LNCAP (cell line): ENCODE data around the gene UCHL3.

Experiments
- TF ChIP-seq, protein P1 (sequence below): fragments of 450-650 bp; IDR thresholded peaks from 2 replicates; pipeline ENCODE4 v1.5.1; 2017; ENCODE audit warnings: mild to moderate bottlenecking

The UCHL3 gene

DNA sequence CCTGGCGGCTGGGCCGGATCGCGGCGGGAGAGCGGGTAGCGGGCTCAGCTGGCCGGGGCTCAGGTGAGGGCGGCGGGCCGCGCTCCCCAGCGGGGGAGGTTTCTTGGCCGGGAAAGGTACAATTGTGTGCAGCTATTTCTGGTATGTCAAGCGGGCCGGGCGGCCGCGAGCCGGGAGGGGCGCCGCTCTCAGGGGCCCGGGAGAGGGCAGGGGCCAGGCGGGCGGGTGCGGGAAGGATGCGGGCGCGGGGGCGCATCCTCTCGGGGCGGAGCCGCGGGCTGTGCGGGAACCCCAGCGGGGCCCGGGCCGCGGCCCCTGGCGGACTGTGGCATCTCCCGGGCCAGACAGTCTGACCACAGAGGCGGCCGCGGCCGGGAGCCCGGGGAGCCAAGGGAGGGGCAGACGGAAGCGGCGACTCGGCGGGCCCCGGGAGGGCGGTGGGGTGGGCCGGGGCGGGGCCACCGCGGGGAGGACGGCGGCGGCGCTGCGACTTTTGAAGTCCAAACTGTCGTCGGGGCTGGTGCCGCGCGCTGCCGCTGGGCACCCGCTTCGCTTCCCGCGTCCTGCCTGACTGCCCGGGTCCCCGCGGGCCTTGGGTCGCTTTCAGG is 86.3 kb downstream of the UCHL3 start, which contains the start of gene LMO7:
Gene LMO7 (plus strand): TSS at position 503 of the 608 bp plus-strand sequence. CDS start 328 bp downstream, outside the sequence.
- TF ChIP-seq, protein P1, sequence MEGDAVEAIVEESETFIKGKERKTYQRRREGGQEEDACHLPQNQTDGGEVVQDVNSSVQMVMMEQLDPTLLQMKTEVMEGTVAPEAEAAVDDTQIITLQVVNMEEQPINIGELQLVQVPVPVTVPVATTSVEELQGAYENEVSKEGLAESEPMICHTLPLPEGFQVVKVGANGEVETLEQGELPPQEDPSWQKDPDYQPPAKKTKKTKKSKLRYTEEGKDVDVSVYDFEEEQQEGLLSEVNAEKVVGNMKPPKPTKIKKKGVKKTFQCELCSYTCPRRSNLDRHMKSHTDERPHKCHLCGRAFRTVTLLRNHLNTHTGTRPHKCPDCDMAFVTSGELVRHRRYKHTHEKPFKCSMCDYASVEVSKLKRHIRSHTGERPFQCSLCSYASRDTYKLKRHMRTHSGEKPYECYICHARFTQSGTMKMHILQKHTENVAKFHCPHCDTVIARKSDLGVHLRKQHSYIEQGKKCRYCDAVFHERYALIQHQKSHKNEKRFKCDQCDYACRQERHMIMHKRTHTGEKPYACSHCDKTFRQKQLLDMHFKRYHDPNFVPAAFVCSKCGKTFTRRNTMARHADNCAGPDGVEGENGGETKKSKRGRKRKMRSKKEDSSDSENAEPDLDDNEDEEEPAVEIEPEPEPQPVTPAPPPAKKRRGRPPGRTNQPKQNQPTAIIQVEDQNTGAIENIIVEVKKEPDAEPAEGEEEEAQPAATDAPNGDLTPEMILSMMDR = no peak

DNA sequence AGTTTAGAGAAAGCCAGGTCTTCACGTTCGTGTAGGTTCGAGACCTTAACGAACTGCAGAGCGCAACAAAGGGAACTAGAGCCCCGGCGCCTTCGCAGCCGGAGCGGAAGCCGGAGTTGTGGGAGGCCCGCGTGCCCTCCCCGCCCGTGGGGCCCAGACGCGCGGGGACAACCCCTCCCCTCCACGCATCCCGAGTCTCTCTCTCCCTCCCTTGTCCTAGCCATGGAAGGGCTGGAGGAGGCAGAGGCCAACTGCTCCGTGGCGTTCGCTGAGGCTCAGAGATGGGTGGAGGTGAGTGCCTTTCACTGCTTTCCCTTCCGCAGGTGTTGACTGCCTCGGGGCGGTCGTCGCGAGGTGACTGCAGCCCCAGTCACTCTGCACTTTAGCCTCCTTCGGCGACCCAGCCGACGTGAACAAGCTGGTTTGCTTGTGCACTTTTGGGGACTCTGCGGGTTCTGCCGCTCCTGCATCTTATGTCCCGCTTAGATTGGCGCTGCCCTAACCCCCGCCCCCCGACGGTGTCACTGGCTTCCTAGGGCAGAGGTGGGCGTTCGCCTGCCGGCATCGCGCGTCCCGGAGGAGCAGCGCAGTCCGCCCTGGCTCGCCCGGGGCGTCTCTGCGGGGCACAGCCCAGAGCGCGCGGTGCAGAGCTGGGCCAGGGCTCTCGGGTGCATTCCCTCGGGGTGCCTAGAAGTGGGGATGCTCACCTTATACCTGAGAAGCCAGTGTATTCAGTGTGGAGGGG is 87.0 kb downstream of the UCHL3 start:
- TF ChIP-seq, protein P1 = no peak

DNA sequence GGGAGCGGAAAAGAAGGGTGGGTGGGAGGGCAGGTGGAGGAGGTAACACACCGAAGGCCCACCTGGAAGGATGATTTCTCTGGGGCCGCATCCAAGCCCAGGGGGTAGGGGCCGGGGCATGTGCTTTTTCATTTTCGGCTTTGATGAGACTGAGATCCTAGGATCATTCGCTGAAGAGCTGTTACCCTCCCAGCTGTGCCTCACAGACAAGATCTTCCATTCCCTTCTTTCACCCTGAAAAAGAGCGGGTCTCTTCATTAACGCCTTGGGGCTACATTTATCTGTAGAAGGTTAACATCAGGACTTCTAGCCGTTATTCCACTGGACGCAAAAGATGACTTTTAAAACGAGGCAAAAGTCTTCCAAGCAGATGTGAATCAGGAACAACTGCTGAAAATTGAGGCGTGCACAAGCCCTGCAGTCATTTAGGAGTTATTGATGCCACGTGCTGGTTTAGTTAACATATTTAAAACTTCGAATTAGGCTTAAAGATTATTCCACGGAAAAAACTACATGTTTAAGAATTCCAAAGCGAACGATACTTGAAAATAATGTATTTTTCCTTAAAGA is 87.7 kb downstream of the UCHL3 start:
- TF ChIP-seq, protein P1 = no peak

DNA sequence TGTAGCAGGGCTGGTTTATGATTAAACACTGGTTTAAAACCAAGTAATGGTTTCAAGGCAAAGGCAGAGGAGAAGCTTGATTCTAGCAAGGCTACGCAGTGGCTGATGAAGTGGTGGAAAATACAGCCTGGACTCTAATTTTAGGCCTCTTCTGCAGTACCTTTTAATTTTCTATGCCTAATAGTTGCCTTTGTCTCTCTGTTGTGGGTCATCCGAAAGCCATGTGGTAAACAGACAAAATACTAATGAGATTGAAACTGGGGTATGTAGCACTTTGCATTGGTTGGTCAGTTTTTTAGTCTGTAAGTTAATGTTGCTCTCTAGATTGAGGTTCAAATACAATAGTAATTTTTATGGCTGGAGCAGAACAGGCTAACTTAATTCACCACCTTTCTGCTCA is 89.9 kb downstream of the UCHL3 start:
- TF ChIP-seq, protein P1 = no peak

DNA sequence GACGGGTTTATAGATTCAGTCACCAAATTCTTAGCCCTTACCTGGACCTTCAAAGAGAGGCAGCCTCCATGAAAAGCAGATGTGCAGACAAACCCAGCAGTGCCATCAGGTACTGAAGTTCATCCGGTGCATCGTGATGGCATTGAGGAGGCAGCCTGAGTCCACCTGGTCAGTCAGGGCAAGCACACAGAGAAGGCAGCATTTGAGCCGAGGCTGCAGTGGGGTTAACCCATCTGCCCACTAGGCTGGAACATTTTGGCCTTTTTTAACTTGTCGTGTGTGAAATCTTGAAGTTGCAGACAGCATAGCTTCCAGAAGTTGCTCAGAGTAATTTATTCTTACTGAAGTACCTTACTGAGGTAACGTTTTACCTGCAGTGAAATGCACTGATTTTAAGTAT is 91.4 kb downstream of the UCHL3 start:
- TF ChIP-seq, protein P1 = no peak

DNA sequence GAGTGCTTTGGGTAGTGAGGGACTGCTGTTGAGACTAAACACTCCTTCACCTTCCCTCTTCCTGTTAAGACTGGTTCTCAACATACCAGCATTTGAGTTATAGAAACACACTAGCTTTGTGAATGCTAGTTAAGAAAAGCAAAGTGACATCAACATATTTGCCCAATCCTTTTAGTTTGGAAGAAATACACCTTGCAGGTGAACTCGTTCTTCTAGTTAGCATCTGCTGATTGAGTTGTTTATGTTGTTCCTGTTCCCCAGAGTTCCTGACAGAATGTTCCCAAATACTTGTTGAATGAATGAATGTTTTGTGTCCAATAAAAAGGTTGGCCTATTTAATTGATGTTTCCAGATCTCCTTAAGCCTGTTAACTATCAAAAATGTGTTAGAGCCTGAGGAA is 93.6 kb downstream of the UCHL3 start:
- TF ChIP-seq, protein P1 = no peak

DNA sequence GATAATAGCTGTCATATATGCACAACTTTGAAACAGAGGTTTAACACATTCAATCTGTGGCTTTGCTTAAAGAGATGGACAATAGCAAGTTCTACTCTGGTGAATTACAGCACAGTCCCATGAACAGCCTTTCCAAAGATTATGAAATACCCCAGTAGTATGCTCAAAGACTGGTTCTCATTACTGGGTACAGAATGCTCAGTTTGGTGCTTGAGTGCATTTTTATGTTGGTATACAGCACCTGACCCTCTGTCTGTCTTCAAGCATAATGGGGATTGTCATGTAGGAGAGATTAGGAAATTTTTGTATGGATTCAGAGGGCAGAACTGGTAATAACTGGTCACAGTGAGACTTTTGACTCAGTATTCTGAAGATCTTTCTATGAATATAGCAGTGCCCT is 94.1 kb downstream of the UCHL3 start:
- TF ChIP-seq, protein P1 = no peak
